Measurements from ENCODE around the gene FAM13A. TPM values are rescaled to one million over a fixed set of nuclear protein-coding genes. Genes with fewer than 3 reads are reported as not detected.
"Not testable (repeated sequence)": the region's sequence is repeated elsewhere in the genome, so short reads cannot be mapped to it uniquely, and the experiment has no call there.

FAM13A gene
- total RNA-seq, 1 donor from 2014 or later: 39.1 TPM

DNA sequence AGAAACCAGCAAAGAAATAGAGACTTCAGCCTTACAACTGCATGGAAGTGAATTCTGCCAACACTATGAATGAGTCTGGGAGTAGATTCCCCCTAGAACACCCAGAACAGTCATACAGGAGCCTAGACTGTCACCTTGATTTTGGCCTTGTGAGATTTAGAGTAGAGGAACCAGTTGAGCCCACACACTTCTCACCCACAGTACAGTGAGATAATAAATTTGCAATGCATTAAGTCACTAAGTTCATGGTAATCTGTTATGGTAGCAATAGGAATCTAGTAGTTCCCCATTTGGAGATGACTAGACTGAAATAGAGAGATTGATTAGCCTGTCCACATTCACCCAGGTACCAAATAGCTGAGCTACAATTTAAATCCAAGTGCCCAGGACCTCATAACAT, 59.0 kb downstream of the FAM13A start:
- Histone ChIP-seq H3K9me3 (no peaks in the 10 kb centered on the region), H3K27me3 (ENCODE audit: low read depth) (no peaks in the 10 kb centered on the region), H3K36me3 (no peaks in the 10 kb centered on the region), H3K4me1 (peaks cover 12% of the 10 kb centered on the region), H3K27ac (no peak overlapping the region), H3K4me3 (no peak overlapping the region)
- TF ChIP-seq, protein P1, sequence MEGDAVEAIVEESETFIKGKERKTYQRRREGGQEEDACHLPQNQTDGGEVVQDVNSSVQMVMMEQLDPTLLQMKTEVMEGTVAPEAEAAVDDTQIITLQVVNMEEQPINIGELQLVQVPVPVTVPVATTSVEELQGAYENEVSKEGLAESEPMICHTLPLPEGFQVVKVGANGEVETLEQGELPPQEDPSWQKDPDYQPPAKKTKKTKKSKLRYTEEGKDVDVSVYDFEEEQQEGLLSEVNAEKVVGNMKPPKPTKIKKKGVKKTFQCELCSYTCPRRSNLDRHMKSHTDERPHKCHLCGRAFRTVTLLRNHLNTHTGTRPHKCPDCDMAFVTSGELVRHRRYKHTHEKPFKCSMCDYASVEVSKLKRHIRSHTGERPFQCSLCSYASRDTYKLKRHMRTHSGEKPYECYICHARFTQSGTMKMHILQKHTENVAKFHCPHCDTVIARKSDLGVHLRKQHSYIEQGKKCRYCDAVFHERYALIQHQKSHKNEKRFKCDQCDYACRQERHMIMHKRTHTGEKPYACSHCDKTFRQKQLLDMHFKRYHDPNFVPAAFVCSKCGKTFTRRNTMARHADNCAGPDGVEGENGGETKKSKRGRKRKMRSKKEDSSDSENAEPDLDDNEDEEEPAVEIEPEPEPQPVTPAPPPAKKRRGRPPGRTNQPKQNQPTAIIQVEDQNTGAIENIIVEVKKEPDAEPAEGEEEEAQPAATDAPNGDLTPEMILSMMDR (IDR thresholded peaks at IDR 0.05): no peak
- ATAC-seq (no peak), DNase-seq (no peak)
- intact Hi-C loops (cut with DNase I): no loop called here

DNA sequence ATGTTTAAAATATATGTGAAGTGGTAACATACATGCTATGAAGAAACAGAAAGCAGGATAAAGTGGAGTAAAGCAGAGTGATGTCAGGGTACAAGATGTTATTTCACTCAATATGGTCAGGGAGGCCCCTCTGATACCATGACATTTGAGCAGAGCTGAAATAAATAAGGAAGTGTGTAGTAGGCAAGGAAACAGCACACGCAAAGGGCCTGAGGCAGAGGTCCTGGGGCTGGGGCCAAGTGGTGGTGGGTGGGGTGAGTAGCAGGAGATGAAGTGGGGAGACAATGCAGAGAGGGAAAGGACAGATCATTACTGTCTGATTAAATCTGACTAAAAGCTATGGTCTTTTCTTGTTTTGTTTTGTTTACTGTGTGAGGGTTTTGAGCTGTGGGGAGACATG, 61.1 kb downstream of the FAM13A start:
- H3K27me3 ChIP-seq (ENCODE audit: low read depth): no peaks in the 10 kb centered on the region
- ATAC-seq (no peak), DNase-seq (no peak)
- no peaks in the 10 kb centered on the region for H3K4me1 ChIP-seq
- TF ChIP-seq, protein P1 (IDR thresholded peaks at IDR 0.05): no peak
- H3K36me3 ChIP-seq: no peaks in the 10 kb centered on the region
- no peaks in the 10 kb centered on the region for H3K9me3 ChIP-seq
- no peak overlapping the region for H3K4me3 ChIP-seq
- no peak overlapping the region for H3K27ac ChIP-seq
- intact Hi-C loops (cut with DNase I): no loop called here

DNA sequence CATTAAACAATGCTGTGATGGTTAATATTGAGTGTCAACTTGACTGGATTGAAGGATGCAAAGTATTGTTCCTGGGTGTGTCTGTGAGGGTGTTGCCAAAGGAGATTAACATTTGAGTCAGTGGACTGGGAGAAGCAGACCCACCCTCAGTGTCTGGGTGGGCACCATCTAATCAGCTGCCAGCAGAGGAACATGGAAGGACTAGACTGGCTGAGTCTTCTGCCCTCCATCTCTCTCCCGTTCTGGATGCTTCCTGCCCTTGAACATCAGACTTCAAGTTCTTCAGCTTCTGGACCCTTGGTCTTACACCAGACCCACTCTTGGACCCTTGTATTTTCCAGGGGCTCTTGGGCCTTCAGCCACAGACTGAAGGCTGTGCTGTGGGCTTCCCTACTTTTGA, 61.7 kb downstream of the FAM13A start:
- intact Hi-C loops (cut with DNase I); H3K9me3 ChIP-seq; H3K4me3 ChIP-seq; DNase-seq; H3K4me1 ChIP-seq; H3K27me3 ChIP-seq (ENCODE audit: low read depth); H3K36me3 ChIP-seq; ATAC-seq; H3K27ac ChIP-seq: not testable (repeated sequence)

DNA sequence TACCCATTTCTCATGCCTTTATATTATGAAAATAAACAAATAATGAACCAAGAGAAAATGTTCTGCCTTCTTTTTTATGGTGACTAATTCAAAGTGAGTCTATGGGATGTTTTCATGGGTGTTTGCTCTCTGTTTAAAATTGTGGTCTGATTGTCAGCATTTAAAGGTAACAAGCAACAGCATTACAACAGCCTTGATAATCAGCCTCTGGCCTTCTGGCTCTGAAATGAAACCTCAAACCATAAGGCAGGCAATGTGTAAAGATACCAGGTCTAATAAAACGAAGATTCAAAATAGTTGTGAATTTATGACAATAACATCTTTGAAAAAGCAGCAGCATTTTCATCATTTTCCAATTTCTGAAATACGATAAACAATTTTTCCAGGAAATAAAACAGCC, 63.7 kb downstream of the FAM13A start:
- H3K4me3 ChIP-seq: no peak overlapping the region
- H3K4me1 ChIP-seq: no peaks in the 10 kb centered on the region
- DNase-seq (no peak), ATAC-seq (no peak)
- no peaks in the 10 kb centered on the region for H3K27me3 ChIP-seq (ENCODE audit: low read depth)
- TF ChIP-seq, protein P1 (IDR thresholded peaks at IDR 0.05): no peak
- no peaks in the 10 kb centered on the region for H3K9me3 ChIP-seq
- H3K27ac ChIP-seq: no peak overlapping the region
- intact Hi-C loops (cut with DNase I): no loop called here
- no peaks in the 10 kb centered on the region for H3K36me3 ChIP-seq

DNA sequence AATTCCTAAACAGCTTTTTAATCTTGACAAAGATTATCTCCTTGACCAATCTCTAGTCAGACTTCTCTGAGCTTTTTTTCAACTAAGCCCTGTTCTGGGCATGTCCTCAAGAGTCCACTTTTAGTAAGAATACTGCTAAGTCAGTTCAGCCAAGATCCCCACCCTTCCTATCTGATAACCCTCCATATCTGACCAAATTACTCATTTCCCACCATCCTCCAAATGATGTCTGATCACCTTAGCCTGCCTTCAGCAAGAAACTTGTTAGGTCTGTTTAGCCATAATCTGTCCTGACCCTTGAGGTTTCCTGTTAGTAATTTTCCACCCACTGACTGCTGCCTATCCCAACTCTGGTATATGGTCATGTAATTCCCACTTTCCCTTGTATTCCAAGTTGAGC, 65.2 kb downstream of the FAM13A start:
- Histone ChIP-seq H3K27me3 (ENCODE audit: low read depth) (no peaks in the 10 kb centered on the region), H3K9me3 (no peaks in the 10 kb centered on the region), H3K4me1 (no peaks in the 10 kb centered on the region), H3K36me3 (no peaks in the 10 kb centered on the region), H3K27ac (no peak overlapping the region), H3K4me3 (no peak overlapping the region)
- intact Hi-C loops (cut with DNase I): no loop called here
- DNase-seq (no peak), ATAC-seq (no peak)
- TF ChIP-seq, protein P1 (IDR thresholded peaks at IDR 0.05): no peak

DNA sequence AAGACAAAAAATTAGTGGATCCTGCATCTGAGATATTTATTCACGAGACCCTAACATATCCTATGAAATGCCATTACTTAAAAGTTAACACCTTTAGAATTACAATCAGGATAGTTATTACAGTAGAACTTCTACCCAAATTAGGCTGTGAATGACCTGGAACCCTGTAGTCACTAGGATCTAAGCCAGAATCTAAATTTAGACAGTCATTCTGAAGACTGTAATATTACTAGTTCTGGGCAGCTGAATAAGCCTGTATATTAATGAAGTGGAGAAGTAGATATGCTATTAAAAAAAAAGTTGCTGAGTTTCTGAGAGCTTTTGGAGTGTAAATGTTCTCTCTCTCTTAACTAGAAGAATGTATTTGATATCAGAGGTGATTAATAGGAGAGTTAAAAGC, 67.0 kb downstream of the FAM13A start:
- intact Hi-C loops (cut with DNase I): no loop called here
- ATAC-seq (peak in 1 of 2 donors; percentile 32), DNase-seq (no peak)
- TF ChIP-seq, protein P1 (IDR thresholded peaks at IDR 0.05): no peak
- no peak overlapping the region for H3K27ac ChIP-seq
- H3K27me3 ChIP-seq (ENCODE audit: low read depth): no peaks in the 10 kb centered on the region
- no peaks in the 10 kb centered on the region for H3K36me3 ChIP-seq
- H3K9me3 ChIP-seq: no peaks in the 10 kb centered on the region
- H3K4me1 ChIP-seq: no peaks in the 10 kb centered on the region
- no peak overlapping the region for H3K4me3 ChIP-seq

All from lower lobe of right lung (tissue), 2 donors.